ENCODE data around the gene HRH3.
A peak's percentile ranks its signal among the peaks of the same experiment; 100 is the strongest.

The HRH3 gene

GRCh38 chr20:62186887-62187866, 32.9 kb downstream of the HRH3 start:
- no peak for TF ChIP-seq EZH2phosphoT487 (conservative IDR thresholded peaks at IDR 0.05; ENCODE audit: low read length)
- TF ChIP-seq CTCF (IDR thresholded peaks at IDR 0.05; ENCODE audit: insufficient read depth, low read length, poor library complexity, severe bottlenecking): no peak
- no peaks in the 10 kb centered on the region for H3K9me3 ChIP-seq (ENCODE audit: insufficient read depth, low read length)
- H3K27ac ChIP-seq (ENCODE audit: low read depth, low read length): no peak overlapping the region
- no peak overlapping the region for H2AFZ ChIP-seq (ENCODE audit: low read depth, low read length, severe bottlenecking)
- H3K36me3 ChIP-seq (ENCODE audit: low read length): no peaks in the 10 kb centered on the region
- H3K4me3 ChIP-seq (ENCODE audit: insufficient read depth, low read length, poor library complexity, severe bottlenecking): no peak overlapping the region
- no peaks in the 10 kb centered on the region for H3K9me2 ChIP-seq (replicated peaks; ENCODE audit: insufficient read depth, low read length)
- H3K4me2 ChIP-seq (ENCODE audit: low read depth, low read length, poor library complexity, severe bottlenecking): no peak overlapping the region
- peaks cover 70% of the 10 kb centered on the region for H3K79me2 ChIP-seq (ENCODE audit: insufficient read depth, low read length)
- no peaks in the 10 kb centered on the region for H3K27me3 ChIP-seq (ENCODE audit: low read length)
- H3F3A ChIP-seq (ENCODE audit: insufficient read depth): peaks cover 3% of the 10 kb centered on the region; the same call in 1 of the 2 replicates
- H4K20me1 ChIP-seq (ENCODE audit: low read depth, low read length): no peaks in the 10 kb centered on the region; the same call in 1 of the 2 replicates
- H3K9ac ChIP-seq (ENCODE audit: low read length): no peak overlapping the region

GRCh38 chr20:62186096-62186426, 34.0 kb downstream of the HRH3 start:
- H3F3A ChIP-seq (ENCODE audit: insufficient read depth): peaks cover 15% of the 10 kb centered on the region
- H4K20me1 ChIP-seq (ENCODE audit: low read depth, low read length): no peaks in the 10 kb centered on the region; the same call in 1 of the 2 replicates
- no peak overlapping the region for H2AFZ ChIP-seq (ENCODE audit: low read depth, low read length, severe bottlenecking)
- no peak overlapping the region for H3K4me2 ChIP-seq (ENCODE audit: low read depth, low read length, poor library complexity, severe bottlenecking)
- H3K27ac ChIP-seq (ENCODE audit: low read depth, low read length): no peak overlapping the region
- no peaks in the 10 kb centered on the region for H3K9me3 ChIP-seq (ENCODE audit: insufficient read depth, low read length)
- no peaks in the 10 kb centered on the region for H3K36me3 ChIP-seq (ENCODE audit: low read length)
- no peaks in the 10 kb centered on the region for H3K9me2 ChIP-seq (replicated peaks; ENCODE audit: insufficient read depth, low read length)
- H3K27me3 ChIP-seq (ENCODE audit: low read length): no peaks in the 10 kb centered on the region
- TF ChIP-seq CTCF (IDR thresholded peaks at IDR 0.05; ENCODE audit: insufficient read depth, low read length, poor library complexity, severe bottlenecking) (no peak), EZH2phosphoT487 (conservative IDR thresholded peaks at IDR 0.05; ENCODE audit: low read length) (no peak)
- peaks cover 68% of the 10 kb centered on the region for H3K79me2 ChIP-seq (ENCODE audit: insufficient read depth, low read length)
- H3K4me3 ChIP-seq (ENCODE audit: insufficient read depth, low read length, poor library complexity, severe bottlenecking): no peak overlapping the region
- no peak overlapping the region for H3K9ac ChIP-seq (ENCODE audit: low read length)

- TF ChIP-seq EZH2phosphoT487 (conservative IDR thresholded peaks at IDR 0.05; ENCODE audit: low read length) (no peak), CTCF (IDR thresholded peaks at IDR 0.05; ENCODE audit: insufficient read depth, low read length, poor library complexity, severe bottlenecking) (no peak)
- Histone ChIP-seq H3K4me3 (ENCODE audit: insufficient read depth, low read length, poor library complexity, severe bottlenecking) (peak overlapping the region; percentile 98), H3K27me3 (ENCODE audit: low read length) (no peaks in the 10 kb centered on the region), H3K9me2 (replicated peaks; ENCODE audit: insufficient read depth, low read length) (no peaks in the 10 kb centered on the region), H2AFZ (ENCODE audit: low read depth, low read length, severe bottlenecking) (peak overlapping the region; percentile 65), H3K4me2 (ENCODE audit: low read depth, low read length, poor library complexity, severe bottlenecking) (peak overlapping the region; percentile 97), H3K27ac (ENCODE audit: low read depth, low read length) (peak overlapping the region; percentile 70), H3K9me3 (ENCODE audit: insufficient read depth, low read length) (no peaks in the 10 kb centered on the region), H4K20me1 (ENCODE audit: low read depth, low read length) (no peaks in the 10 kb centered on the region), H3K79me2 (ENCODE audit: insufficient read depth, low read length) (peaks cover 48% of the 10 kb centered on the region), H3K36me3 (ENCODE audit: low read length) (0 out of 2 replicates have a peak, but pooled peaks cover 2% of the 10 kb centered on the region), H3F3A (ENCODE audit: insufficient read depth) (peaks cover 20% of the 10 kb centered on the region), H3K9ac (ENCODE audit: low read length) (peak overlapping the region; percentile 98)
Observed at GRCh38 chr20:62183426-62184142, 36.5 kb downstream of the HRH3 start.

All from SU-DHL-6 (cell line).